Measurements from ENCODE around the gene SUZ12.

GRCh38 chr17:31900877-31901276 is 35.9 kb upstream of the SUZ12 start:
- TF ChIP-seq, protein P1, sequence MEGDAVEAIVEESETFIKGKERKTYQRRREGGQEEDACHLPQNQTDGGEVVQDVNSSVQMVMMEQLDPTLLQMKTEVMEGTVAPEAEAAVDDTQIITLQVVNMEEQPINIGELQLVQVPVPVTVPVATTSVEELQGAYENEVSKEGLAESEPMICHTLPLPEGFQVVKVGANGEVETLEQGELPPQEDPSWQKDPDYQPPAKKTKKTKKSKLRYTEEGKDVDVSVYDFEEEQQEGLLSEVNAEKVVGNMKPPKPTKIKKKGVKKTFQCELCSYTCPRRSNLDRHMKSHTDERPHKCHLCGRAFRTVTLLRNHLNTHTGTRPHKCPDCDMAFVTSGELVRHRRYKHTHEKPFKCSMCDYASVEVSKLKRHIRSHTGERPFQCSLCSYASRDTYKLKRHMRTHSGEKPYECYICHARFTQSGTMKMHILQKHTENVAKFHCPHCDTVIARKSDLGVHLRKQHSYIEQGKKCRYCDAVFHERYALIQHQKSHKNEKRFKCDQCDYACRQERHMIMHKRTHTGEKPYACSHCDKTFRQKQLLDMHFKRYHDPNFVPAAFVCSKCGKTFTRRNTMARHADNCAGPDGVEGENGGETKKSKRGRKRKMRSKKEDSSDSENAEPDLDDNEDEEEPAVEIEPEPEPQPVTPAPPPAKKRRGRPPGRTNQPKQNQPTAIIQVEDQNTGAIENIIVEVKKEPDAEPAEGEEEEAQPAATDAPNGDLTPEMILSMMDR (IDR thresholded peaks at IDR 0.05; ENCODE audit: low read depth, low read length, poor library complexity, severe bottlenecking), result no peak
- no peak for TF ChIP-seq EZH2phosphoT487 (IDR thresholded peaks at IDR 0.05; ENCODE audit: borderline replicate concordance, low read length)

Measured in DOHH2 (cell line).